ENCODE results near the gene TOMM20. TPM values are rescaled to one million over a fixed set of nuclear protein-coding genes. Genes with fewer than 3 reads are reported as not detected.
"Not testable (repeated sequence)": the region's sequence is repeated elsewhere in the genome, so short reads cannot be mapped to it uniquely, and the experiment has no call there.

TOMM20 gene
- total RNA-seq, 8 experiments from 2014 or later = 110 to 371 (median 210) TPM

DNA sequence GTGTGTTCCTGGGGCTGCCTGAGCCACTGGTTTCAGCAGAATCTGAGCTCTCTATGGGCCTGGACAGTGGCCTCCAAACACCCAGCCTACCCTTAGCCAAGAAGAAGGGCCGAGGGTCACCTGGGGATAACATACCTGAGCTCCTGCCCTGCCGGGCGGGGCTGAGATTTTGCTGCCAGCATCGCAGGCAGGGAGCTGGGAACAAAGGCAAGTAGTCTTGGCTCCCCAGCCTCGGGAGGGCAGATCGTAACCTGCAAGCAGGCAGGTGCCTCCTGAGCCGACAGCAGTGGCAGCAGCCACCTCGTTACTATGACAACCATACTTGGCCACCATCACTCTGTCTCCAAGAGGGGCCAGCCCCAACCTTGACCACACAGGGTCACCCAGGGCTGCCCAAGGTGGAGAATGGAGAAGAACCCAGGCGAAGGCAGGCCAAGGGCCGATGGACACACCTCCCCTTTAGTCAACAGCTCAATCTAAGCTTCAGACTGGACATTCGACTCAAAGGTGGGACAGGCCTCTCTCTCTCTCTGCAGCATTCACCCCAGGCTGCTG is 54.6 kb downstream of the TOMM20 start:
- Histone ChIP-seq H3K4me1 (replicated peaks in 1 of 2) (peaks cover 27 to 35% of the 10 kb centered on the region in 2 donors), H3K4me3 (no peak overlapping the region), H3K27ac (peak overlapping the region; percentile 75)
- in situ Hi-C loops (cut with MboI; ENCODE audit: low pct_unique_long_range_greater_than_20kb in 2 of 9, low sequenced_read_pairs in 9 of 9, unreplicated experiment in 9 of 9) = loop anchor here in 4 of 9 experiments (25.0 kb wide), 2 partner anchors 237 to 337 kb away; no protein-coding TSS in a partner anchor
- peak in 2 of 8 experiments; percentile 5 to 9 for ATAC-seq (replicated peaks in 6 of 8)
- WGBS, 10 experiments = 58 to 93% (median 73%) methylated on average over 2 to 9 of the region's 11 CpGs; no CpG with 5 or more reads in 4 of the 10 experiments

DNA sequence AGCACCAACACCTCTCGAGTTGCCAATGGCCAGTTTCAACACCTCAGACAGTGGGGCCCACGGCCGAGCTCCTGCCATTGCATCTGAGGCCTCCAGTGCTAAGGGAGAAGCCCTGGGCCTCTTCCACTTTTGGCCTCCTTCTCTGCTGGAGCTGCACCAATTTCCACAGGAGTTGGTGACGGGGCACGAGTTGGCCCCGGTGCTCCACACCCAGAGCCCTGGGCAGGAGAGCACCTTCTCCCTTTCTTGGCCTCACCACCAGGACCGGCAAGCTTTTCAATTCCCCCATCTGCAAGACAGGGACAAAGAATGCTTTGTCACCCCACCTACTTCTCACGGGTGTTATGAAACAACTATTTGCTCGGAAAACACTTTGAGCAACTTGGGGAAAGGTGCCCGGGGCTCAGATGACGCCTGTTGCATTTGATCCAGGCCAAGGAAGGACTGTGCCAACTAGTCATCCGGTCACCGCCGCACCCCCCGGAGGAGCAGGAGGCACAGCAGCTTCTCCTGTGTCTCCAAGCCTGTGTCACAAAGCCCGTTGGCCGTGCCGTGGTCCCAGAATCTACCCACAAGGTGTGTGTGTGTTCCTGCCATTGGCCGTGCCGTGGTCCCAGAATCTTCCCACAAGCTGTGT is 55.2 kb downstream of the TOMM20 start:
- Histone ChIP-seq H3K4me1 (replicated peaks in 1 of 2) (peaks cover 28 to 37% of the 10 kb centered on the region in 2 donors), H3K27ac (peak overlapping the region; percentile 75), H3K4me3 (no peak overlapping the region)
- WGBS, 10 experiments = 32 to 100% (median 92%) methylated on average over 1 to 16 of the region's 20 CpGs; no CpG with 5 or more reads in 3 of the 10 experiments
- in situ Hi-C loops (cut with MboI; ENCODE audit: low pct_unique_long_range_greater_than_20kb in 2 of 9, low sequenced_read_pairs in 9 of 9, unreplicated experiment in 9 of 9) = loop anchor here in 4 of 9 experiments (25.0 kb wide), 2 partner anchors 236 to 336 kb away; no protein-coding TSS in a partner anchor
- no peak for ATAC-seq (replicated peaks in 6 of 8)

DNA sequence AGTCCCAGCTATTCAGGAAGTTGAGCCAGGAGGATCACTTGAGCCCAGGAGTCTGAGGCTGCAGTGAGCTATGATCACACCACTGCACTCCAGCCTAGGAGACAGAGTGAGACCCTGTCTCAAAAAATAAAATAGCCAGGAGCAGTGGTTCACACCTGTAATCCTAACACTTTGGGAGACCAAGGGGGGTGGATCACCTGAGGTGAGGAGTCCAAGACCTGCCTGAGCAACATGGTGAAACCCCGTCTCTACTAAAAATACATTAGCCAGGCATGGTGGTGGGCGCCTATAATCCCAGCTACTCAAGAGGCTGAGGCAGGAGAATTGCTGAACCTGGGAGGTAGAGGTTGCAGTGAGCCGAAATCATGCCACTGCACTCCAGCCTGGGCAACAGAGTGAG is 56.1 kb downstream of the TOMM20 start:
- peaks cover 37 to 46% of the 10 kb centered on the region in 2 donors for H3K4me1 ChIP-seq (replicated peaks in 1 of 2)
- not testable (repeated sequence) for H3K4me3 ChIP-seq; H3K27ac ChIP-seq; ATAC-seq (replicated peaks in 6 of 8)
- in situ Hi-C loops (cut with MboI; ENCODE audit: low pct_unique_long_range_greater_than_20kb in 2 of 9, low sequenced_read_pairs in 9 of 9, unreplicated experiment in 9 of 9) = loop anchor here in 4 of 9 experiments (25.0 kb wide), 2 partner anchors 235 to 335 kb away; no protein-coding TSS in a partner anchor
- WGBS, 10 experiments = 73 to 100% (median 80%) methylated on average over 1 to 3 of the region's 3 CpGs; no CpG with 5 or more reads in 1 of the 10 experiments

DNA sequence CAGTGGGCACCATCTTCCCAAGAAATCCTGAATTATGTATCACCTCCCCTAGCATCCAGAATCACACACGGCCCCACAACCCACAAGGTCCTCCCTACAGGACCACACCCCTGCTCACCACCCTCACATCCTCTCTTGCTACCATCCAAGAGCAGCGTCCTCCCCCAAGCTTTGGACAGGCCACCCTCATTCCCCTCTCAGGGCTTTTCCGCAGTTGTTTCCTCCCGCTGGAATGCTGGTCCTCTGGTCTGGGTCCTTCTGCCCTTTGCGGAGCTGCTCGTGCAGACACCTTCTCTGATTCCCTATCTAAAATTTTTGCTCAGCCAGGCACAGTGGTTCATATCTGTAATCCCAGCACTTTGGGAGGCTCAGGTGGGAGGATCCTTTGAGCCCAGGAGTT is 56.5 kb downstream of the TOMM20 start:
- 89 to 100% (median 100%) methylated on average over 1 to 5 of the region's 6 CpGs; no CpG with 5 or more reads in 3 of the 10 experiments for whole genome bisulfite sequencing, 10 experiments
- Histone ChIP-seq H3K27ac (no peak overlapping the region), H3K4me1 (replicated peaks in 1 of 2) (peaks cover 38 to 49% of the 10 kb centered on the region in 2 donors), H3K4me3 (no peak overlapping the region)
- ATAC-seq (replicated peaks in 6 of 8) = no peak
- in situ Hi-C loops (cut with MboI; ENCODE audit: low pct_unique_long_range_greater_than_20kb in 2 of 9, low sequenced_read_pairs in 9 of 9, unreplicated experiment in 9 of 9) = loop anchor here in 4 of 9 experiments (25.0 kb wide), 2 partner anchors 235 to 335 kb away; no protein-coding TSS in a partner anchor

DNA sequence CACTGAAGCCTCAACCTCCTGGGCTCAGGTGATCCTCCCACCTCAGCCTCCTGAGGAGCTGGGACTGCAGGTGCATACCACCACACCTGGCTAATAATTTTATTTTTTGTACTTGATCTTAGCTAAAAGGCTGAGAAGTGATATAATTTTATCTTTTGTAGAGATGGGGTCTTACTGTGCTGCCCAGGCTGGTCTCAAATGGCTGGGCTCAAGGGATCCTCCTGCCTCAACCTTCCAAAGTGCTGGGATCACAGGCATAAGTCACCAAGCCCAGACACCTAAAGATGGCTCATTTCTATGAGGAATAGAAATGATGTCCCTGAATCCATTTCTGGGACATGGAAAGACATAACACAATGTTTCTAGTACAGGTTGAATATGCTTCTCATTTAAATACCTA is 57.8 kb downstream of the TOMM20 start:
- H3K27ac ChIP-seq = no peak overlapping the region
- no peak for ATAC-seq (replicated peaks in 6 of 8)
- in situ Hi-C loops (cut with MboI; ENCODE audit: low pct_unique_long_range_greater_than_20kb in 2 of 9, low sequenced_read_pairs in 9 of 9, unreplicated experiment in 9 of 9) = loop anchor here in 4 of 9 experiments (25.0 kb wide), 2 partner anchors 234 to 334 kb away; no protein-coding TSS in a partner anchor
- peaks cover 38 to 48% of the 10 kb centered on the region in 2 donors for H3K4me1 ChIP-seq (replicated peaks in 1 of 2)
- no peak overlapping the region for H3K4me3 ChIP-seq

DNA sequence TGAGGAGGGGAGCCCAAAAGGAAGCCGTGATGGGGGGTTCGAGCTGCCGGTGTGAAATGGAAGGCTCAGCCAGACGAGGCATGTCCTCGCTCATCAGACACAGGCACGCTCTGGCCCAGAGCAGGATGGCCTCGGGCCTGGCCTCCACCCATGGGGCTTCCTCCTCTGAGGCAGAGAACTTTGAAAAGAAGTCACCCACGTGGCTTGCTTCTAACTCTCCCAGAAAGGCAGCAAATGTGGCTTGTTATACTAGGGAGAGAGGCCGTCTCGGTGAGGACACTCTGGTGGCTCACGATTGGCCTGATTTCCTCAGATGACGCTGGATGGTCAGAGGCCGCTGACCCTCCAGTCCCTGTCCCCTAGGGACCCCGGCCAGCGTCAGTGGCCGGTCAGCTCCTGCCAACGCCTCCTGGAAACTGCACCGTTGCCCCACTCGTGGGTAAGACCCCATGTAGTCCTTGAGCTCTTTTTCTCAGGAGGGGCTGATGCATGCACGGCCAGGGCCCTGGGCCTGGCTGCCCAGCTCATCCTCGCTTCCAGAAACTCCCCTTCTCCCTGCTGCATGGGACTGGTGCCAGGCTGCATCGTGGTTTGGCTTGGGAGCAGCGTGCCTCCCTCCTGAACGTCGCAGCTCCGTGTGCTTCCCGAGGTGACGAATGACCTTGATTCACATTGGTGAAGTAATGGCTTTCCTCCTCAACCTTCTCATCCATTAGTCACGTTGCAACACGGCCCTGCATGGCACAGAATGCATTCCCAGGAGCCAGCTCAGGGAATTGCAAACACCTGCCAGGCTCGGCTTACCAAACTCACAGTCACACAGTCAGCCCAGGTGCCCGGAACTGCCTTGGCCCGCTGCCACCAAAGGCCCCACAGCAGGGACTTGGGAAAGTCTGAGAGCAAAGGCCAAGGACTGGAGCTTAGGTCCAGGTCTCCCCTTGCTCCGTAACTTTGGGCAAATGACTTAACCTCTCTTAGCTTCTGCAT is 58.8 kb downstream of the TOMM20 start:
- Histone ChIP-seq H3K4me3 (no peak overlapping the region), H3K4me1 (replicated peaks in 1 of 2) (peaks cover 29 to 39% of the 10 kb centered on the region in 2 donors), H3K27ac (no peak overlapping the region)
- peak in 5 of 8 experiments; percentile 4 to 42 (median 15) for ATAC-seq (replicated peaks in 6 of 8)
- in situ Hi-C loops (cut with MboI; ENCODE audit: low pct_unique_long_range_greater_than_20kb in 2 of 9, low sequenced_read_pairs in 9 of 9, unreplicated experiment in 9 of 9) = loop anchor here in 4 of 9 experiments (25.0 kb wide), 2 partner anchors 233 to 333 kb away; no protein-coding TSS in a partner anchor
- WGBS, 10 experiments = 35 to 89% (median 66%) methylated on average over 1 to 21 of the region's 34 CpGs; no CpG with 5 or more reads in 1 of the 10 experiments

DNA sequence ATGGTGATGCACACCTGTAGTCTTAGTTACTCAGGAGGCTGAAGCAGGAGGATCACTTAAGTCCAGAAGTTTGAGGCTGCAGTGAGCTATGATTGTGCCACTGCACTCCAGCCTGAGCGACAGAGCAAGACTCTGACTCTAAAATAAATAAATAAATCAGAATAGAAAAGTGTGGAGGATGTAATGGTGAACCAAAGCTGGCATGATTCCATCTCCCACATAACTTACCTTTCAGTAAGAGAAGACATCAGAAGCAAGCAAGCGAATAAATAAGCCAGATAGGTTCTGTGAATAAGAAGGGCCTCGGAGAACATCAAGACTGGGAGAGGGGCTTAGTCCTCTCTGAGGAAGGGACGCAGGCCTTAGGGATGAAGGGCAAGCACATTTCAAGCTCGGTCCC is 59.5 kb downstream of the TOMM20 start:
- Histone ChIP-seq H3K27ac (no peak overlapping the region), H3K4me3 (no peak overlapping the region), H3K4me1 (replicated peaks in 1 of 2) (peaks cover 22 to 32% of the 10 kb centered on the region in 2 donors)
- ATAC-seq (replicated peaks in 6 of 8) = no peak
- 92 to 100% (median 97%) methylated on average over 1 to 5 of the region's 5 CpGs; no CpG with 5 or more reads in 3 of the 10 experiments for WGBS, 10 experiments
- in situ Hi-C loops (cut with MboI; ENCODE audit: low pct_unique_long_range_greater_than_20kb in 2 of 9, low sequenced_read_pairs in 9 of 9, unreplicated experiment in 9 of 9) = loop anchor here in 4 of 9 experiments (25.0 kb wide), 2 partner anchors 232 to 332 kb away; no protein-coding TSS in a partner anchor

DNA sequence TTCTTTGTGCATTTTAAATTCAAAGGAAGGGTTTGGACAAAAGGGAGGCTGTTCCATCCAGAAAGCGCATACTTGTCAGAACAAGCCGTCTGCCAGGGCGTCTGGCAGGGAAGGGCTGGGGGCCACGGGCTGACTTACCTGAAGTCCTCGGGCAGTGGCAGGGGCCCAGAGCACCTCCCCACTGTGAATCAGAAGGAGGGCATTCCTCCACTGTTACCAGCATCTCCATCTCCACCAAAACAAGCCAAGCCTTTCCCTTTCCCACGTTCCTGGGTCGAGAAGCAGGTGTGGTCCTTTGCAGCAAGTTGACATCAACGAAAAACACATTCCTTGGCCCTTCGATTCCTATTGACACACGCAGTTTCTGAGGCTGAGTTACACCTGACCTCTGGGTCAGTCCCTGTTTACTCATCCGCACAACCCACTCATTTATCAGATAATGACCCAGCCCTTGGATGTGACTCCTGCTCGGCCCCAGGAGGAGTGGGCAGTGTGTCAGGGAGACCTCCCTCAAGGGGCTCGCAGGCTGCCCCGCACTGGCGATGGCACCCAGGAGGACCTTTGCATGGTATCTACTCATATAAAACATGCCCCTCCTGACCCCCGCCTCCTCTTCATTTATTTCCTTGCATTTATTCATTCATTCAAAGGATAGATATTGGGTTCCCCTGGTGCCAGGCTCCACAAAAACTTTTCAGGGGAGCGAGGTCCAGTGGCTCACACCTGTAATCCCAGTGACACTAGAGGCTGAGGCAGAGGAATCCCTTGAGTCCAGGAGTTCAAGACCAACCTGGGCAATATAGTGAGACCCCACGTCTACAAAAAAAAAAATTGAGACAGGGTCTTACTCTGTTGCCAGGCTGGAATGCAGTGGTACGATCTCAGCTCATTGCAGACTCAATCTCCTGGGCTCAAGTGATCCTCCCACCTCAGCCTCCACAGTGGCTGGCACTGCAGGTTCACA is 60.2 kb downstream of the TOMM20 start:
- H3K27ac ChIP-seq = peak overlapping the region in 1 of 2 donors; percentile 4
- peak in 7 of 8 experiments; percentile 11 to 71 (median 45) for ATAC-seq (replicated peaks in 6 of 8)
- 16 to 67% (median 46%) methylated on average over 1 to 15 of the region's 19 CpGs; no CpG with 5 or more reads in 2 of the 10 experiments for WGBS, 10 experiments
- peaks cover 18 to 25% of the 10 kb centered on the region in 2 donors for H3K4me1 ChIP-seq (replicated peaks in 1 of 2)
- no peak overlapping the region for H3K4me3 ChIP-seq
- in situ Hi-C loops (cut with MboI; ENCODE audit: low pct_unique_long_range_greater_than_20kb in 2 of 9, low sequenced_read_pairs in 9 of 9, unreplicated experiment in 9 of 9) = loop anchor here in 4 of 9 experiments (25.0 kb wide), 2 partner anchors 231 to 331 kb away; no protein-coding TSS in a partner anchor

DNA sequence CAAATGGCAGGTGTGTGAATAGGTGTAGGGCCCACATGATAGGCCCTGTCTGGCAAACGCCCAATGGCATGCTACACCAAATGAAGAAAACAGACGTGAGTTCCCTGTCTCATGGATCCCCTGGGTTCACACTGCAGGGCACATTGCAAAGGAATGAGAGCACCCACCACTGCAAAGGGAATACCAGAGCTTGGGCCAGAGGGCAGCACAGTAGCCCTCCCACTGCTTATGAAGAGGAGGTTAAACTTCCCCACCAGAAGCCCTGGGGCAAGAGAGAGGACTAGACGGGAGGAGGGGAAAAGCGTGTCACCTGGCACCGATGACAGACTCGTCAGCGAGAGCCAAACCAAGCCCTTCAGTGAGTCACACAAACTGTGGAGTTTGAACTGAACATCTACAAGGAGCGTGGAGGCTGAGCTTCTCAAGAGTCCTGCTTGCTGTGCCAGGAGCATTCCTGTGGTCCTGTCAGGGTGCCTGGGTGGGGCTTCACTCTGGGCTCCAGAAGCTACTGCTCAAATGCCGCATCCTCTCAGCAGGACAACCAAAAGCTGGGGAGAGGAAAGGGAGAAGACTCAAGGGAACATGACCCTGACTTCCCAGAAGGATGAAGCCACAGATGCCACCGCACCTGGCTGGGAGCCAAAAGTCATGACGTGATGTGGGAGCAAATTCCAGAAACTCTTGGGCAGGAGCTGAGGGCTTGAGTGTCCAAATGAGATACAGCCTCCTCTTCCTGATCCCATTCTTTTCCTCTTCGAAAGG is 61.1 kb downstream of the TOMM20 start:
- H3K27ac ChIP-seq = peak overlapping the region in 1 of 2 donors; percentile 4
- peak; percentile 35 to 96 (median 57) for ATAC-seq (replicated peaks in 6 of 8)

DNA sequence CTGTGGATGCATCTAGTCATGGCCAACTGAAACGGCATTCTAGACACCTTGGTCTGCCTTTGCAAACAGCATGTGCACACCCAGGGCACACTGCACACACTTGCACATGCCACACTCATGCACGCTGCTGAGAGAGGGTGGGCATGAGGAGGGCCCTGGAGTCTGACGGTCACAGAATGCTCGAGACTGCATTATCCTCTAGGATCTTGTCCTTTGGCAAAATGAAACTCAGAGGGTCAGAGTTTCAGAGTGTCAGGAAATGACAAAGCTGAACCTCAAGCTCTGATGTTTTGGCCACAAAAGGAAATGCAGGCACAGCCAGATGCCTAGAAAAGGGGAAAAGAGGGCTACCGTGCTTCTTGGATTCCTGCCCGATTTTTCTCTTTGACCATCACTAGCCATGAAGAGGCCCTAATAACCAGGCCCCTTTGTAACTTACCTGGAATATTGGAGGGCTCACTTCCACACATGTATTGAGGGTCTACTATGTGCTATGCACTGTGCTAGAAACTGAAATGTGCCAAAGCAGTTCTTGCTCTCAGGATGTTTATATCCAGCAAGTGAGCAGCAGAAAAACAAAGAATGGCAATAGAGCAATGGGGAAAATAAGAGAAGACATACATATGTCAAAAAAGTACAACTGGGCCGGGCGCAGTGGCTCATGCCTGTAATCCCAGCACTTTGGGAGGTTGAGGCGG is 65.4 kb downstream of the TOMM20 start:
- WGBS, 10 experiments = 41 to 96% (median 83%) methylated on average over 2 to 9 of the region's 9 CpGs; no CpG with 5 or more reads in 2 of the 10 experiments
- in situ Hi-C loops (cut with MboI; ENCODE audit: low pct_unique_long_range_greater_than_20kb in 2 of 9, low sequenced_read_pairs in 9 of 9, unreplicated experiment in 9 of 9) = loop anchor here in 4 of 9 experiments (25.0 kb wide), 2 partner anchors 226 to 326 kb away; no protein-coding TSS in a partner anchor

More for the DNA sequence above, 61.1 kb downstream of the TOMM20 start:
- in situ Hi-C loops (cut with MboI; ENCODE audit: low pct_unique_long_range_greater_than_20kb in 2 of 9, low sequenced_read_pairs in 9 of 9, unreplicated experiment in 9 of 9) = loop anchor here in 4 of 9 experiments (25.0 kb wide), 2 partner anchors 230 to 330 kb away; no protein-coding TSS in a partner anchor
- no peak overlapping the region for H3K4me3 ChIP-seq
- WGBS, 10 experiments = 0 to 92% (median 65%) methylated on average over 1 to 12 of the region's 12 CpGs; no CpG with 5 or more reads in 1 of the 10 experiments
- H3K4me1 ChIP-seq (replicated peaks in 1 of 2) = peaks cover 18 to 23% of the 10 kb centered on the region in 2 donors

More for the DNA sequence above, 65.4 kb downstream of the TOMM20 start:
- Histone ChIP-seq H3K27ac (no peak overlapping the region), H3K4me3 (no peak overlapping the region), H3K4me1 (replicated peaks in 1 of 2) (peaks cover 25 to 29% of the 10 kb centered on the region in 2 donors)
- ATAC-seq (replicated peaks in 6 of 8) = no peak
